ENCODE measurements around the gene RRP9.

DNA sequence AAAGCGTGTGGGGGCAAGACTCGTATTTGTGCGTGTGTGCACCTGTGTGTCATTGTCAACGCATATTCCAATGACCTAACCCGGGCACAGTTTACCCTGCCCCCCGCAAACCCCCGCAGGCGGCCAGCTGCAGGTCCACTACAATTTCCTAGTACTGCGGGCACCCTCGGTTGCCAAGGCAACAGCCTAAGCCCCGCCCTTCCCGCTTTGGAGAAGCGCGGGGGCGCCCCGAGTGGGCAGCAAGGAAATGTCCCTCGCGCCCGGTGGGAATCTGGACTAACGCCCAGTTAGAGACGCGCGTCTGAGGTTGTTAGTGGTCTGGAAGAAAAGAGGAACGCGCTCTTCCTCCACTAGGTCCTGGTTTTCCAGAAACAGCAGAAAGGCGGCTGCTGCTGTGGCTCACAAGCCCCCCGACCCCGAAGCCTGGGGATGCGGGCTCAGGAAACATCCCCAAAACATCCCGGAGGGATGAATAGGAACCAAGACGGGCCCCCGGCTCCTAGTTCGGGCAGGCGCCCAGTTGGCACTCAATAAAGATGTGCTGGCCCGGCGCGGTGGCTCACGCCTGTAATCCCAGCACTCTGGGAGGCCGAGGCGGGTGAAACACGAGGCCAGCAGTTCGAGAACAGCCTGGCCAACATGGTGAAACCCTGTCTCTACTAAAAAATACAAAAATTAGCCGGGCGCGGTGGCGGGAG lies 34.3 kb upstream of the RRP9 start:
- TF ChIP-seq EZH2 (IDR thresholded peaks at IDR 0.05; ENCODE audit: low read length, missing control alignments) (no peak), CTCF (conservative IDR thresholded peaks at IDR 0.05 in 1 of 2, IDR thresholded peaks at IDR 0.05 in 1 of 2; ENCODE audit: low read depth in 1 of 2, low read length in 2 of 2) (peak; percentile 9 to 17)

Data from fibroblast of lung (primary cell).